H9 (cell line): Measurements from ENCODE around the gene SLC26A5. TPM values are rescaled to one million over a fixed set of nuclear protein-coding genes. Genes with fewer than 3 reads are reported as not detected.

Experiments
- DNase-seq: peaks from one replicate; pipeline ENCODE4 v3.0.0-alpha.2; 2017
- H2AFZ ChIP-seq: one replicate; pipeline ENCODE4 v1.6.1; 2013; ENCODE audit warnings: mild to moderate bottlenecking, low read length, control low read depth, moderate library complexity
- H2AK5ac ChIP-seq: 2 replicates; pipeline ENCODE4 v1.6.1; 2013; ENCODE audit warnings: low read length, control low read depth, mixed read lengths; ENCODE audit not compliant: insufficient read length
- H2BK120ac ChIP-seq: one replicate; pipeline ENCODE4 v1.6.1; 2013; ENCODE audit warnings: low read depth, mild to moderate bottlenecking, low read length, control low read depth, inconsistent platforms; ENCODE audit not compliant: poor library complexity, severe bottlenecking
- H2BK12ac ChIP-seq: 2 replicates; pipeline ENCODE4 v1.6.1; 2013; ENCODE audit warnings: low read length, control low read depth, mixed read lengths, low read depth; ENCODE audit not compliant: insufficient read length
- H2BK15ac ChIP-seq: 2 replicates; pipeline ENCODE4 v1.6.1; 2013; ENCODE audit warnings: low read depth, low read length, control low read depth
- H2BK20ac ChIP-seq: one replicate; pipeline ENCODE4 v1.6.1; 2013; ENCODE audit warnings: low read depth, mild to moderate bottlenecking, low read length, control low read depth, inconsistent platforms; ENCODE audit not compliant: poor library complexity, severe bottlenecking
- H2BK5ac ChIP-seq: 2 replicates; pipeline ENCODE4 v1.6.1; 2013; ENCODE audit warnings: low read length, control low read depth, mixed read lengths; ENCODE audit not compliant: insufficient read length
- H3K14ac ChIP-seq: 2 replicates; pipeline ENCODE4 v1.6.1; 2013; ENCODE audit warnings: low read length, control low read depth; ENCODE audit not compliant: insufficient read depth
- H3K18ac ChIP-seq: 2 replicates; pipeline ENCODE4 v1.6.1; 2013; ENCODE audit warnings: low read depth, mild to moderate bottlenecking, mixed read lengths, low read length, control low read depth; ENCODE audit not compliant: insufficient read length
- H3K23ac ChIP-seq: 2 replicates; pipeline ENCODE4 v1.6.1; 2013; ENCODE audit warnings: low read length, control low read depth, mixed read lengths, low read depth; ENCODE audit not compliant: insufficient read length
- H3K23me2 ChIP-seq: 2 replicates; pipeline ENCODE4 v1.6.1; 2013; ENCODE audit warnings: low read depth, mild to moderate bottlenecking, mixed read lengths, low read length, control low read depth; ENCODE audit not compliant: insufficient read length, poor library complexity, severe bottlenecking
- H3K27ac ChIP-seq: 2 replicates; pipeline ENCODE4 v1.5.1; 2013; ENCODE audit warnings: low read length, control low read depth, mixed read lengths, low read depth; ENCODE audit not compliant: insufficient read length
- H3K27me3 ChIP-seq: 2 replicates; pipeline ENCODE4 v1.6.1; 2013; ENCODE audit warnings: low read length, control low read depth, inconsistent platforms; ENCODE audit not compliant: insufficient read depth
- H3K4ac ChIP-seq: 2 replicates; pipeline ENCODE4 v1.6.1; 2013; ENCODE audit warnings: low read depth, mild to moderate bottlenecking, control low read depth, inconsistent platforms, low read length, moderate library complexity
- H3K4me1 ChIP-seq: 2 replicates; pipeline ENCODE4 v1.6.1; 2013; ENCODE audit warnings: low read length, control low read depth, inconsistent platforms; ENCODE audit not compliant: insufficient read depth
- H3K4me2 ChIP-seq: 2 replicates; pipeline ENCODE4 v1.6.1; 2013; ENCODE audit warnings: low read length, control low read depth, mixed read lengths; ENCODE audit not compliant: insufficient read length, insufficient read depth
- H3K56ac ChIP-seq: 2 replicates; pipeline ENCODE4 v1.6.1; 2013; ENCODE audit warnings: low read depth, mild to moderate bottlenecking, mixed read lengths, low read length, control low read depth; ENCODE audit not compliant: insufficient read length
- H3K79me1 ChIP-seq: 2 replicates; pipeline ENCODE4 v1.6.1; 2013; ENCODE audit warnings: low read depth, mild to moderate bottlenecking, moderate library complexity, low read length, control low read depth, inconsistent platforms; ENCODE audit not compliant: insufficient read depth, poor library complexity, severe bottlenecking
- H3K79me2 ChIP-seq: 2 replicates; pipeline ENCODE4 v1.6.1; 2013; ENCODE audit warnings: low read length, control low read depth, inconsistent platforms; ENCODE audit not compliant: insufficient read depth
- H3K9ac ChIP-seq: 2 replicates; pipeline ENCODE4 v1.6.1; 2013; ENCODE audit warnings: low read length, control low read depth, mixed read lengths; ENCODE audit not compliant: insufficient read length; ENCODE audit errors: extremely low read depth
- H3K9me3 ChIP-seq: one replicate; pipeline ENCODE4 v1.6.1; 2013; ENCODE audit warnings: low read depth, low read length, inconsistent platforms; ENCODE audit not compliant: control insufficient read depth
- H3T11ph ChIP-seq: one replicate; pipeline ENCODE4 v1.6.1; 2013; ENCODE audit warnings: mild to moderate bottlenecking, low read length, control low read depth, inconsistent platforms
- H4K20me1 ChIP-seq: one replicate; pipeline ENCODE4 v1.6.1; 2013; ENCODE audit not compliant: control insufficient read depth, insufficient read length, insufficient read depth
- H4K5ac ChIP-seq: 2 replicates; pipeline ENCODE4 v1.6.1; 2013; ENCODE audit warnings: low read depth, mild to moderate bottlenecking, mixed read lengths, low read length, control low read depth; ENCODE audit not compliant: insufficient read length
- H4K8ac ChIP-seq: replicated peaks from 2 replicates; pipeline ENCODE4 v1.6.1; 2013; ENCODE audit warnings: low read length, control low read depth, mixed read lengths, low read depth; ENCODE audit not compliant: insufficient read length
- H4K91ac ChIP-seq: 2 replicates; pipeline ENCODE4 v1.6.1; 2013; ENCODE audit warnings: low read depth, mild to moderate bottlenecking, moderate library complexity, mixed read lengths, low read length, control low read depth; ENCODE audit not compliant: insufficient read length
- H3K27ac Mint-ChIP-seq, 3 experiments: 2 replicates in 2 of 3; 3 replicates in 1 of 3; pipeline ENCODE4 v1.8.0; 2020 to 2021; ENCODE audit warnings: mixed read lengths in 3 of 3, mild to moderate bottlenecking in 1 of 3, moderate library complexity in 1 of 3
- H3K27me3 Mint-ChIP-seq: 2 replicates; pipeline ENCODE4 v1.8.0; 2021; ENCODE audit warnings: low read depth, mild to moderate bottlenecking, moderate library complexity, mixed read lengths
- H3K36me3 Mint-ChIP-seq, 3 experiments: 2 replicates in 2 of 3; 3 replicates in 1 of 3; pipeline ENCODE4 v1.8.0; 2020 to 2021; ENCODE audit warnings: low read depth in 3 of 3, mixed read lengths in 3 of 3; ENCODE audit not compliant: insufficient read depth in 1 of 3
- H3K4me1 Mint-ChIP-seq, 2 experiments: 2 replicates each; pipeline ENCODE4 v1.8.0; 2020; ENCODE audit warnings: mixed read lengths in 2 of 2
- H3K4me3 Mint-ChIP-seq, 2 experiments: 2 replicates in 1 of 2; 3 replicates in 1 of 2; pipeline ENCODE4 v1.8.0; 2020 to 2021; ENCODE audit warnings: mild to moderate bottlenecking in 2 of 2, mixed read lengths in 2 of 2, moderate library complexity in 1 of 2
- H3K9me3 Mint-ChIP-seq, 2 experiments: 2 replicates in 1 of 2; 3 replicates in 1 of 2; pipeline ENCODE4 v1.8.0; 2020; ENCODE audit warnings: mild to moderate bottlenecking in 2 of 2, mixed read lengths in 2 of 2, moderate library complexity in 1 of 2
- WGBS: extraction: QIAGEN DNeasy Blood & Tissue Kit; methylation state at CpG from one replicate; pipeline ENCODE4 v1.1.7; 2013; ENCODE audit warnings: missing lambda C conversion rate, low lambda C conversion rate, mixed read lengths; ENCODE audit not compliant: insufficient read length; ENCODE audit errors: extremely low coverage; 5-methylcytosine and 5-hydroxymethylcytosine counted together
- total RNA-seq: library from RNA; stranded (reverse); gene quantifications from 2 replicates; pipeline ENCODE4 v1.2.1, GENCODE V29; 2021
- TF ChIP-seq, protein P1 (sequence below): fragments of 200-600 bp; sonication (generic); conservative IDR thresholded peaks from 3 replicates; pipeline ENCODE4 v1.8.0; 2021; ENCODE audit warnings: antibody characterized with exemption, mild to moderate bottlenecking

SLC26A5 gene
- total RNA-seq, 1 experiment from 2014 or later = not detected

GRCh38 chr7:103388469-103389140 lies 57.4 kb downstream of the SLC26A5 start:
- no peak overlapping the region for H3K27ac Mint-ChIP-seq
- H3K4me1 Mint-ChIP-seq = no peaks in the 10 kb centered on the region
- Histone ChIP-seq H3K27me3 (no peaks in the 10 kb centered on the region), H4K20me1 (no peaks in the 10 kb centered on the region), H3K4me1 (no peaks in the 10 kb centered on the region), H2BK15ac (no peak overlapping the region), H2AFZ (no peak overlapping the region), H3K79me2 (no peaks in the 10 kb centered on the region), H3K23me2 (no peaks in the 10 kb centered on the region), H2BK20ac (no peak overlapping the region), H2BK5ac (no peak overlapping the region), H4K91ac (no peak overlapping the region), H3K9me3 (no peaks in the 10 kb centered on the region), H2BK12ac (no peak overlapping the region), H3K79me1 (no peaks in the 10 kb centered on the region), H2AK5ac (no peak overlapping the region), H3K4me2 (no peak overlapping the region), H3K27ac (no peak overlapping the region), H3K56ac (no peak overlapping the region), H3K4ac (no peak overlapping the region), H2BK120ac (no peak overlapping the region), H4K5ac (no peak overlapping the region), H3K18ac (no peak overlapping the region), H3K9ac (no peak overlapping the region), H3K23ac (no peak overlapping the region), H3T11ph (no peak overlapping the region), H3K14ac (no peak overlapping the region), H4K8ac (no peak overlapping the region)
- H3K9me3 Mint-ChIP-seq = no peaks in the 10 kb centered on the region
- no CpG with 5 or more reads among the region's 4 CpGs for WGBS
- DNase-seq = no peak
- H3K36me3 Mint-ChIP-seq = no peaks in the 10 kb centered on the region
- TF ChIP-seq, protein P1, sequence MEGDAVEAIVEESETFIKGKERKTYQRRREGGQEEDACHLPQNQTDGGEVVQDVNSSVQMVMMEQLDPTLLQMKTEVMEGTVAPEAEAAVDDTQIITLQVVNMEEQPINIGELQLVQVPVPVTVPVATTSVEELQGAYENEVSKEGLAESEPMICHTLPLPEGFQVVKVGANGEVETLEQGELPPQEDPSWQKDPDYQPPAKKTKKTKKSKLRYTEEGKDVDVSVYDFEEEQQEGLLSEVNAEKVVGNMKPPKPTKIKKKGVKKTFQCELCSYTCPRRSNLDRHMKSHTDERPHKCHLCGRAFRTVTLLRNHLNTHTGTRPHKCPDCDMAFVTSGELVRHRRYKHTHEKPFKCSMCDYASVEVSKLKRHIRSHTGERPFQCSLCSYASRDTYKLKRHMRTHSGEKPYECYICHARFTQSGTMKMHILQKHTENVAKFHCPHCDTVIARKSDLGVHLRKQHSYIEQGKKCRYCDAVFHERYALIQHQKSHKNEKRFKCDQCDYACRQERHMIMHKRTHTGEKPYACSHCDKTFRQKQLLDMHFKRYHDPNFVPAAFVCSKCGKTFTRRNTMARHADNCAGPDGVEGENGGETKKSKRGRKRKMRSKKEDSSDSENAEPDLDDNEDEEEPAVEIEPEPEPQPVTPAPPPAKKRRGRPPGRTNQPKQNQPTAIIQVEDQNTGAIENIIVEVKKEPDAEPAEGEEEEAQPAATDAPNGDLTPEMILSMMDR = no peak
- H3K4me3 Mint-ChIP-seq = no peak overlapping the region
- peaks cover 2% of the 10 kb centered on the region; the same call in 1 of the 2 replicates for H3K27me3 Mint-ChIP-seq
